ENCODE results near the gene ESYT3.
A peak's percentile ranks its signal among the peaks of the same experiment; 100 is the strongest.
"Not testable (repeated sequence)": the region's sequence is repeated elsewhere in the genome, so short reads cannot be mapped to it uniquely, and the experiment has no call there.

Gene ESYT3

GRCh38 chr3:138412821-138413551 is 21.4 kb upstream of the ESYT3 start:
- no peaks in the 10 kb centered on the region for H3K9me3 ChIP-seq
- H3K27me3 ChIP-seq = no peaks in the 10 kb centered on the region
- H3K36me3 ChIP-seq = no peaks in the 10 kb centered on the region
- H3K27ac ChIP-seq = no peak overlapping the region
- H3K4me1 ChIP-seq = no peaks in the 10 kb centered on the region
- H3K4me3 ChIP-seq = no peak overlapping the region
- intact Hi-C loops (cut with DNase I; ENCODE audit: low total_unique reads) = loop anchor here (10.0 kb wide), 1 partner anchor 512 kb away; no protein-coding TSS in a partner anchor
- no peak for DNase-seq
- no peak for TF ChIP-seq CTCF (IDR thresholded peaks at IDR 0.05)

GRCh38 chr3:138416236-138416635 is 18.2 kb upstream of the ESYT3 start:
- H3K4me1 ChIP-seq, H3K36me3 ChIP-seq, H3K27me3 ChIP-seq, H3K27ac ChIP-seq, H3K4me3 ChIP-seq, H3K9me3 ChIP-seq, DNase-seq: not testable (repeated sequence)
- intact Hi-C loops (cut with DNase I; ENCODE audit: low total_unique reads) = loop anchor here (5.0 to 10.0 kb wide), 3 partner anchors 84 to 509 kb away; partner anchors contain the start of gene CEP70

GRCh38 chr3:138417559-138417982 is 16.8 kb upstream of the ESYT3 start:
- TF ChIP-seq CTCF (IDR thresholded peaks at IDR 0.05) = peak; percentile 82 to 92
- intact Hi-C loops (cut with DNase I; ENCODE audit: low total_unique reads) = loop anchor here (5.0 to 10.0 kb wide), 3 partner anchors 85 to 507 kb away; partner anchors contain the start of gene CEP70
- Histone ChIP-seq H3K27me3 (no peaks in the 10 kb centered on the region), H3K9me3 (no peaks in the 10 kb centered on the region), H3K4me1 (no peaks in the 10 kb centered on the region), H3K36me3 (no peaks in the 10 kb centered on the region), H3K4me3 (no peak overlapping the region), H3K27ac (no peak overlapping the region)
- peak; percentile 65 to 79 for DNase-seq

GRCh38 chr3:138418601-138419206 is 15.7 kb upstream of the ESYT3 start:
- no peak for TF ChIP-seq CTCF (IDR thresholded peaks at IDR 0.05)
- Histone ChIP-seq H3K27me3 (no peaks in the 10 kb centered on the region), H3K36me3 (no peaks in the 10 kb centered on the region), H3K4me1 (no peaks in the 10 kb centered on the region), H3K27ac (no peak overlapping the region), H3K9me3 (no peaks in the 10 kb centered on the region), H3K4me3 (no peak overlapping the region)
- DNase-seq = no peak
- intact Hi-C loops (cut with DNase I; ENCODE audit: low total_unique reads) = loop anchor here (5.0 to 10.0 kb wide), 3 partner anchors 86 to 506 kb away; partner anchors contain the start of gene CEP70

GRCh38 chr3:138423316-138423715 is 11.1 kb upstream of the ESYT3 start:
- TF ChIP-seq CTCF (IDR thresholded peaks at IDR 0.05) = no peak
- intact Hi-C loops (cut with DNase I; ENCODE audit: low total_unique reads) = no loop called here

GRCh38 chr3:138424323-138424722 is 10.1 kb upstream of the ESYT3 start:
- TF ChIP-seq CTCF (IDR thresholded peaks at IDR 0.05) = no peak
- no peaks in the 10 kb centered on the region for H3K36me3 ChIP-seq
- H3K4me3 ChIP-seq = no peak overlapping the region
- H3K27ac ChIP-seq = no peak overlapping the region
- no peaks in the 10 kb centered on the region for H3K27me3 ChIP-seq
- no peaks in the 10 kb centered on the region for H3K9me3 ChIP-seq
- no peaks in the 10 kb centered on the region for H3K4me1 ChIP-seq
- no peak for DNase-seq
- intact Hi-C loops (cut with DNase I; ENCODE audit: low total_unique reads) = no loop called here

More at GRCh38 chr3:138423316-138423715, 11.1 kb upstream of the ESYT3 start:
- Histone ChIP-seq H3K4me1 (no peaks in the 10 kb centered on the region), H3K27me3 (no peaks in the 10 kb centered on the region), H3K9me3 (no peaks in the 10 kb centered on the region), H3K27ac (no peak overlapping the region), H3K4me3 (no peak overlapping the region), H3K36me3 (no peaks in the 10 kb centered on the region)
- DNase-seq = no peak

Measured in tibial artery (tissue), 4 donors.